Measurements from ENCODE around the gene ASH1L. TPM values are rescaled to one million over a fixed set of nuclear protein-coding genes. Genes with fewer than 3 reads are reported as not detected.
A peak's percentile ranks its signal among the peaks of the same experiment; 100 is the strongest.

Gene ASH1L
- total RNA-seq, 4 donors from 2014 or later: 43.7 to 57.1 (median 52.0) TPM

- no peak for DNase-seq
Measured at GRCh38 chr1:155529109-155529508, 33.5 kb downstream of the ASH1L start.

DNA sequence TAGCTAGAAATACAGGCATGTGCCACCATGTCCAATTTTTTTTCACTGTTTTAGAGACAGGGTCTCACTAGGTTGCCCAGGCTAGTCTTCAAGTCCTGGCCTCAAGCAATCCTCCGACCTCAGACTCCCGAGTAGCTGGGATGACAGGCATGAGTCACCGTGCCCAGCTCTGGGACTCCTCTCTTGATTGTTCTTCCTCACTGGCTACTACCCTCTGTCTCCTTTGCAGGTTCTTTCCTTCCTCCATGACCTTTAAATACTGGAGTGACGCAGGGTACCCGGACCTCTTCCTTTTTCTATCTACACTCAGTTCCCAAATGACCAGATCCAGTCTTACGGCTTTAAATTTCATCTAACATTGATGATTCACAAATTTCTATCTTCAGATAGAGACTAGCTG is 34.9 kb downstream of the ASH1L start:
- ATAC-seq (no peak), DNase-seq (no peak)
- no peaks in the 10 kb centered on the region for H3K36me3 ChIP-seq
- intact Hi-C loops (cut with DNase I; ENCODE audit: low total_unique reads) (no loop called here), in situ Hi-C loops (cut with MboI; ENCODE audit: low sequenced_read_pairs in 4 of 4) (no loop called here)
- no peak overlapping the region for H3K4me3 ChIP-seq
- H3K4me1 ChIP-seq: peaks cover 41 to 60% of the 10 kb centered on the region in 2 donors
- TF ChIP-seq, protein P1, sequence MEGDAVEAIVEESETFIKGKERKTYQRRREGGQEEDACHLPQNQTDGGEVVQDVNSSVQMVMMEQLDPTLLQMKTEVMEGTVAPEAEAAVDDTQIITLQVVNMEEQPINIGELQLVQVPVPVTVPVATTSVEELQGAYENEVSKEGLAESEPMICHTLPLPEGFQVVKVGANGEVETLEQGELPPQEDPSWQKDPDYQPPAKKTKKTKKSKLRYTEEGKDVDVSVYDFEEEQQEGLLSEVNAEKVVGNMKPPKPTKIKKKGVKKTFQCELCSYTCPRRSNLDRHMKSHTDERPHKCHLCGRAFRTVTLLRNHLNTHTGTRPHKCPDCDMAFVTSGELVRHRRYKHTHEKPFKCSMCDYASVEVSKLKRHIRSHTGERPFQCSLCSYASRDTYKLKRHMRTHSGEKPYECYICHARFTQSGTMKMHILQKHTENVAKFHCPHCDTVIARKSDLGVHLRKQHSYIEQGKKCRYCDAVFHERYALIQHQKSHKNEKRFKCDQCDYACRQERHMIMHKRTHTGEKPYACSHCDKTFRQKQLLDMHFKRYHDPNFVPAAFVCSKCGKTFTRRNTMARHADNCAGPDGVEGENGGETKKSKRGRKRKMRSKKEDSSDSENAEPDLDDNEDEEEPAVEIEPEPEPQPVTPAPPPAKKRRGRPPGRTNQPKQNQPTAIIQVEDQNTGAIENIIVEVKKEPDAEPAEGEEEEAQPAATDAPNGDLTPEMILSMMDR (IDR thresholded peaks at IDR 0.05 in 4 of 5, conservative IDR thresholded peaks at IDR 0.05 in 1 of 5): no peak
- TF ChIP-seq POLR2A (IDR thresholded peaks at IDR 0.05): no peak
- H3K27me3 ChIP-seq: no peaks in the 10 kb centered on the region
- peak overlapping the region in 1 of 4 donors; percentile 2 for H3K27ac ChIP-seq
- no peaks in the 10 kb centered on the region for H3K9me3 ChIP-seq

More at GRCh38 chr1:155529109-155529508, 33.5 kb downstream of the ASH1L start:
- Histone ChIP-seq H3K4me1 (peaks cover 32 to 50% of the 10 kb centered on the region in 2 donors), H3K4me3 (no peak overlapping the region), H3K9me3 (no peaks in the 10 kb centered on the region), H3K27me3 (no peaks in the 10 kb centered on the region), H3K27ac (peak overlapping the region in 1 of 4 donors; percentile 29), H3K36me3 (no peaks in the 10 kb centered on the region)
- in situ Hi-C loops (cut with MboI; ENCODE audit: low sequenced_read_pairs in 4 of 4) (no loop called here), intact Hi-C loops (cut with DNase I; ENCODE audit: low total_unique reads) (no loop called here)
- TF ChIP-seq POLR2A (IDR thresholded peaks at IDR 0.05): no peak
- TF ChIP-seq, protein P1 (IDR thresholded peaks at IDR 0.05 in 4 of 5, conservative IDR thresholded peaks at IDR 0.05 in 1 of 5): no peak
- peak; percentile 39 to 42 for ATAC-seq

GRCh38 chr1:155526356-155526755 is 36.2 kb downstream of the ASH1L start:
- DNase-seq (no peak), ATAC-seq (no peak)
- in situ Hi-C loops (cut with MboI; ENCODE audit: low sequenced_read_pairs in 4 of 4): no loop called here
- intact Hi-C loops (cut with DNase I; ENCODE audit: low total_unique reads): no loop called here
- no peak overlapping the region for H3K4me3 ChIP-seq
- no peaks in the 10 kb centered on the region for H3K9me3 ChIP-seq
- no peaks in the 10 kb centered on the region for H3K36me3 ChIP-seq
- no peak for TF ChIP-seq POLR2A (IDR thresholded peaks at IDR 0.05)
- TF ChIP-seq, protein P1 (IDR thresholded peaks at IDR 0.05 in 4 of 5, conservative IDR thresholded peaks at IDR 0.05 in 1 of 5): no peak
- no peaks in the 10 kb centered on the region for H3K27me3 ChIP-seq
- H3K4me1 ChIP-seq: peaks cover 33 to 60% of the 10 kb centered on the region in 2 donors
- H3K27ac ChIP-seq: no peak overlapping the region

GRCh38 chr1:155522069-155522468 is 40.5 kb downstream of the ASH1L start:
- Histone ChIP-seq H3K27ac (no peak overlapping the region), H3K27me3 (no peaks in the 10 kb centered on the region), H3K4me1 (peaks cover 15 to 40% of the 10 kb centered on the region in 2 donors), H3K36me3 (peaks cover 0 to 8% of the 10 kb centered on the region in 2 donors), H3K4me3 (no peak overlapping the region), H3K9me3 (no peaks in the 10 kb centered on the region)
- in situ Hi-C loops (cut with MboI; ENCODE audit: low sequenced_read_pairs in 4 of 4): no loop called here
- intact Hi-C loops (cut with DNase I; ENCODE audit: low total_unique reads): no loop called here
- TF ChIP-seq, protein P1 (IDR thresholded peaks at IDR 0.05 in 4 of 5, conservative IDR thresholded peaks at IDR 0.05 in 1 of 5): no peak
- no peak for TF ChIP-seq POLR2A (IDR thresholded peaks at IDR 0.05)
- ATAC-seq: no peak
- no peak for DNase-seq

DNA sequence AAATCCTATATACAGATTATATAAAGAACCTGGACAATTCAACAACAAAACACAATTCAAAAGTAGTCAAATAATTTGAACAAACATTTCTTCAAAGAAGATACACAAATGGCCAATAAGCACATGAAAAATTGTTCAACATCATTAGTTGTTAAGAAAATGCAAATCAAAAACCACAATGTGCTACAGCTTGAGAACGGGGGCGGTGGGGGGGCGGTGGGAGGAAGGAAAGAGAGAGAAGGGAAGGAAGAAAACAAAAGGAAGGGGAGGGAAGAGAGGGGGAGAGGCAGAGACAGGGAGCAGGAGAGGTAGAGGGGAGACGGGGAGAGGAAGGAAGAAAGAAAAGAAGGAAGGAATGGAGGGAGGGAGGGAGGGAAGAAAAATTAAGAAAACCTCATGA is 44.1 kb downstream of the ASH1L start:
- in situ Hi-C loops (cut with MboI; ENCODE audit: low sequenced_read_pairs in 4 of 4): no loop called here
- ATAC-seq: no peak
- intact Hi-C loops (cut with DNase I; ENCODE audit: low total_unique reads): no loop called here
- H3K27me3 ChIP-seq: no peaks in the 10 kb centered on the region
- no peaks in the 10 kb centered on the region for H3K9me3 ChIP-seq
- no peak for DNase-seq
- no peak overlapping the region for H3K27ac ChIP-seq
- H3K4me1 ChIP-seq: peaks cover 4 to 23% of the 10 kb centered on the region in 2 donors
- peaks cover 0 to 8% of the 10 kb centered on the region in 2 donors for H3K36me3 ChIP-seq
- no peak for TF ChIP-seq POLR2A (IDR thresholded peaks at IDR 0.05)
- TF ChIP-seq, protein P1 (IDR thresholded peaks at IDR 0.05 in 4 of 5, conservative IDR thresholded peaks at IDR 0.05 in 1 of 5): no peak
- H3K4me3 ChIP-seq: no peak overlapping the region
